ENCODE results near the gene OLIG1.

DNA sequence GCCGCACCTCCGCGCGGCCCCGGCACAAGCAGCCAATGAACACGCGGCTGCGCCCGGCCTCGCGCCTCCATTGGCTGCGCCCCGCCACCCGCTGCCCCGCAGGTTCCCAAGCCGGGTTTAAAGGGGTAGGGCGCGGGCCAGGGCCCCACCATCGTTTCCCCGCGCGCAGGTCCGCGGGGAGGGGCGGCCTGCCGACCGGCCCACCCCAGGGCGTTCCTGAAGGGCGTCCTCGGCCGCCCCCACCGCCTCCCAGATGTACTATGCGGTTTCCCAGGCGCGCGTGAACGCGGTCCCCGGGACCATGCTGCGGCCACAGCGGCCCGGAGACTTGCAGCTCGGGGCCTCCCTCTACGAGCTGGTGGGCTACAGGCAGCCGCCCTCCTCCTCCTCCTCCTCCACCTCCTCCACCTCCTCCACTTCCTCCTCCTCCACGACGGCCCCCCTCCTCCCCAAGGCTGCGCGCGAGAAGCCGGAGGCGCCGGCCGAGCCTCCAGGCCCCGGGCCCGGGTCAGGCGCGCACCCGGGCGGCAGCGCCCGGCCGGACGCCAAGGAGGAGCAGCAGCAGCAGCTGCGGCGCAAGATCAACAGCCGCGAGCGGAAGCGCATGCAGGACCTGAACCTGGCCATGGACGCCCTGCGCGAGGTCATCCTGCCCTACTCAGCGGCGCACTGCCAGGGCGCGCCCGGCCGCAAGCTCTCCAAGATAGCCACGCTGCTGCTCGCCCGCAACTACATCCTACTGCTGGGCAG, at the start of gene OLIG1:
- TF ChIP-seq GATA3 (IDR thresholded peaks at IDR 0.05; ENCODE audit: low read depth, low read length) (no peak), GATA2 (IDR thresholded peaks at IDR 0.05; ENCODE audit: low read depth, low read length) (no peak)

Data from SH-SY5Y (cell line).